Muscle layer of duodenum (tissue), 2 donors: ENCODE results near the gene PNKD.

ENCODE experiments used
- H3K27ac ChIP-seq: one replicate; pipeline ENCODE4 v1.7.0; 2013; ENCODE audit warnings: mild to moderate bottlenecking, low read length
- H3K27me3 ChIP-seq: one replicate; pipeline ENCODE4 v1.7.0; 2013; ENCODE audit warnings: low read depth, mild to moderate bottlenecking, control low read depth, low read length
- H3K36me3 ChIP-seq, 2 donors: one replicate each; pipeline ENCODE4 v1.7.0; 2013; ENCODE audit warnings: low read length in 2 of 2, control low read depth in 1 of 2, mild to moderate bottlenecking in 1 of 2; ENCODE audit not compliant: insufficient read depth in 2 of 2, control insufficient read depth in 1 of 2
- H3K4me1 ChIP-seq, 2 donors: one replicate each; pipeline ENCODE4 v1.7.0; 2013; ENCODE audit warnings: low read length in 2 of 2, mild to moderate bottlenecking in 2 of 2, control low read depth in 1 of 2, moderate library complexity in 1 of 2; ENCODE audit not compliant: insufficient read depth in 2 of 2, control insufficient read depth in 1 of 2
- H3K4me3 ChIP-seq, 2 donors: one replicate each; pipeline ENCODE4 v1.7.0; 2013; ENCODE audit warnings: low read length in 2 of 2, low read depth in 1 of 2, mild to moderate bottlenecking in 1 of 2
- H3K9me3 ChIP-seq, 2 donors: one replicate each; pipeline ENCODE4 v1.7.0; 2013; ENCODE audit warnings: low read length in 2 of 2, control low read depth in 1 of 2, mild to moderate bottlenecking in 1 of 2; ENCODE audit not compliant: control insufficient read depth in 1 of 2
- donor health status: healthy.

Gene PNKD

DNA sequence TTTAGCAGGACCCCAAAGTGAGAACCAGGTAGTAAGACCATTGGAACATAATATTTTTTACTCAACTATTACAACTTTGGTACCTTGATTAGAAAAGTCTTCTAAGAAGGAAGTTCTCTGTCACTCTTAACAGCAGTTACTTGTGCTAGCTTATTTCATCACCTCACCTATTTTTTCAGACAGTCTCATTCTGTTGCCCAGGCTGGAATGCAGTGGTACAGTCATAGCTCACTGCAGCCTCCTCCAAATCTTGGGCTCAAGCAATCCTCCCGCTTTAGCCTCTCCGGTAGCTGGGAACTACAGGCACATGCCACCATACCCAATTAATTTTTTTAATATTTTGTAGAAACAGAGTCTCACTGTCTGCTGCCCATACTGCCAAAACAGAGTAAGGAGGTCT is 35.3 kb upstream of the PNKD start:
- peaks cover 38 to 40% of the 10 kb centered on the region in 2 donors for H3K36me3 ChIP-seq
- H3K27me3 ChIP-seq = no peaks in the 10 kb centered on the region
- peaks cover 4 to 18% of the 10 kb centered on the region in 2 donors for H3K4me1 ChIP-seq
- no peak overlapping the region for H3K4me3 ChIP-seq
- H3K9me3 ChIP-seq = no peaks in the 10 kb centered on the region
- H3K27ac ChIP-seq = no peak overlapping the region

DNA sequence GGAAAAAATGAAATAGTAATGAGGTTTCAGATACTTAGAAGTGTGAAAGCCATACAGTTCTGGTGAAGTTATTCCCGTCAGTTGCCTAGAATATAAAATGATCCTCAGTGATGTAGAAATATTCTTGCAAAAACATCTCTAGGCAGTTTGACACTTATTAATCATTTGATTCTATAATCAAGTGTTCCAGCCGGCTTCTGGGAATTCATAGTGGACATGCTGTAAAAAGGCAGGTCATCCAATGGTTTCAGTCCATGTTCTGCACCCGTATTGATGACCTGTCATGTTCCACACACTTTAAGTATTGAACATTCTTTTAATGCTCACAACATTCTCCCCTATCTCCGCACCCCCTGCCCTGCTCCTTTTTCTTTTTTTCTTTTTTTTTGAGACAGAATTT is 33.5 kb upstream of the PNKD start:
- Histone ChIP-seq H3K4me3 (no peak overlapping the region), H3K36me3 (peaks cover 48 to 51% of the 10 kb centered on the region in 2 donors), H3K4me1 (peaks cover 0 to 5% of the 10 kb centered on the region in 2 donors), H3K27me3 (no peaks in the 10 kb centered on the region), H3K27ac (no peak overlapping the region), H3K9me3 (no peaks in the 10 kb centered on the region)

GRCh38 chr2:218238887-218239286 is 31.4 kb upstream of the PNKD start:
- Histone ChIP-seq H3K36me3 (peaks cover 56 to 61% of the 10 kb centered on the region in 2 donors), H3K27ac (no peak overlapping the region), H3K27me3 (no peaks in the 10 kb centered on the region), H3K9me3 (no peaks in the 10 kb centered on the region), H3K4me1 (peaks cover 0 to 7% of the 10 kb centered on the region in 2 donors), H3K4me3 (no peak overlapping the region)

- Histone ChIP-seq H3K27ac (no peak overlapping the region), H3K4me3 (no peak overlapping the region), H3K36me3 (peaks cover 73 to 80% of the 10 kb centered on the region in 2 donors), H3K9me3 (no peaks in the 10 kb centered on the region), H3K4me1 (peaks cover 0 to 13% of the 10 kb centered on the region in 2 donors), H3K27me3 (no peaks in the 10 kb centered on the region)
These were observed 26.1 kb upstream of the PNKD start for GRCh38 chr2:218244204-218244603.

DNA sequence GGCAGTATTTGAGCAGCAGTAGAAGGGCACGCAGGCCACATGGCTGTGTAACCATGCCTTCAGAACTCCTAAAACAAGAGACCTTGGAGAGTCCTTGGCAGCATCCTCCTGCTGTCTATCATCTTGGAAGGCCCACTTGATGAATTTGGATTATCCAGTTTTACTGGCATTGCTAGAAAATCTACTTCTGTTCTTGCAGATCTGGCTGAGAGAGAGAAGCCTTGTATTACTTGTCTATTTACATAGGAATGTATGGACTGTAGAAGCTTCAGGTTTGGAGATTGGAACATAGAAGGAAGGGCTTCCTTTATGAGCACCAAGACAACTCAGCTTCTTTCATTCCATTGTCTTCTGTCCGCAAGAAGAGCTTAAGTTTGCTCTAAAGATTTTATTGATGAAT is 25.7 kb upstream of the PNKD start:
- H3K4me1 ChIP-seq = peaks cover 0 to 13% of the 10 kb centered on the region in 2 donors
- no peaks in the 10 kb centered on the region for H3K9me3 ChIP-seq
- H3K27me3 ChIP-seq = no peaks in the 10 kb centered on the region
- peaks cover 76 to 80% of the 10 kb centered on the region in 2 donors for H3K36me3 ChIP-seq
- no peak overlapping the region for H3K4me3 ChIP-seq
- no peak overlapping the region for H3K27ac ChIP-seq

DNA sequence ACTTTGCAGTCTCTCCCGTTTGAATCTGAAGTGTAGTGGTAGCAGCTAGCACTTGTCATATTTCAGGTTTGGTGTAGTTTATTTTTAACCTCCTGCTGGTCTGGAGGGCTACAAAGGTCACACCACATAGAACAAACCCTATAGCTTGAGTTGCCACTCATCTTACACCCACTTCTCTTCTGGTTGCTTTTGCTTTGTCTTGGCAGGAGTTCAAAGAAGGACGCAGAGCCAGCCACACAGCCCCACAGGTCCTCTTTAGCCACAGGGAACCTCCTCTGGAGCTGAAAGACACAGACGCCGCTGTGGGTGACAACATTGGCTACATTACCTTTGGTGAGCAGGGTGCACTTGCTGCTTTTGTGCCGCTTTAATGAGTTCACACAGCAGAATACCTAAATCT is 25.1 kb upstream of the PNKD start:
- H3K4me3 ChIP-seq = no peak overlapping the region
- H3K27ac ChIP-seq = no peak overlapping the region
- H3K27me3 ChIP-seq = no peaks in the 10 kb centered on the region
- peaks cover 78 to 80% of the 10 kb centered on the region in 2 donors for H3K36me3 ChIP-seq
- H3K9me3 ChIP-seq = no peaks in the 10 kb centered on the region
- H3K4me1 ChIP-seq = peaks cover 0 to 13% of the 10 kb centered on the region in 2 donors

DNA sequence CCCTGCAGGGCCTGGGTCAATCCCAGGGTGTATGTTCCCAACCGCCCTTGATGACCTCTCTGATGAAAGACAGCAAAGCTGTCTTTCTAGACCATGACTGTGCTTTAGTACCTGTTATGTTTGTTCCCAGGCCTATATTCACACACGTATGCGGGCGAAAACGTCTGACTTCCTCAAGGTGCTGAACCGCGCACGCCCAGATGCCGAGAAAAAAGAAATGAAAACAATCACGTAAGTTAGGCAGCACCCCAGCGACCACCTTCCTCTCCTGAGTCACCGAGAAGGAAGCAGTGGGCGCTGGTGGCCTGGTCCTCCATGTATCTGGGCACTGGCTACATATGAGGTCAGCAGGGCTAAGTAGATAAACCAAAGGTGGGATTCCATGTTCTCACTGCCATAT is 20.6 kb upstream of the PNKD start:
- H3K4me1 ChIP-seq = peaks cover 3 to 4% of the 10 kb centered on the region in 2 donors
- no peaks in the 10 kb centered on the region for H3K27me3 ChIP-seq
- H3K4me3 ChIP-seq = no peak overlapping the region
- no peaks in the 10 kb centered on the region for H3K9me3 ChIP-seq
- H3K27ac ChIP-seq = no peak overlapping the region
- H3K36me3 ChIP-seq = peaks cover 80 to 98% of the 10 kb centered on the region in 2 donors

DNA sequence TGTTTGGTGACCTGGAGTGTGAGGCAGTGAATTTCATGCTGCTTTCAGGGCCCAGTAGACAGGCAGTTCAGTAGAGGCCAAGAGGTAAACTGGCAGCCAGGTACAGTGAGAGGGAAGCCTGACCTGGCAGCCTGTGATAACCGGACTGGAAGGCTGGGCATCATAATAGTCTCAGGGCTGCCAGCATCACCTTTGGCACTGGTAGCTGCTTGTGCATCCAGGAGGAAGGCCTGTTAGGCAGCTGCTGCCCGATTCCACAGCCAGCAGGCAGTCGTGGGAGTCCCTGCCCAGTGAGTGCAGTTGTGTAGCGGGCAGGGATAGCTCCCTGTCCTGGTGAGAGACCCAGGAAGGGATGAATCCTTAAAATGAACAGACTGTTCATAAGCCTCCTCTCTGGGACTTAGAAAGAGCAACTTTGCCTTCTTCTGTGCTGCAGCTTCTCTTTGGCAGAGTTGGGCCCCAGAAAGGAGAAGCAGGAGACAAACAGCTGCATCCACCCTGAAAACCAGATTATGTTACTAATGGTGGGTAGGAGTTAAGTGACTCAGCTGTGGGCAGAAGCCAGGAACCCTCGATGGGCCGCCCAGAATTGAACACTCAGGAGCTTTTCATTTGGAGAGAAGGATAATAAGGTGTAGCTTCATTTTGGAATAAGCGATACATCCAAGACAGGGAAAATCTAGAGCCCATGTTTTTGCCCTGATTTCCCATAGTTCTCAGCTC is 17.6 kb upstream of the PNKD start:
- peaks cover 0 to 3% of the 10 kb centered on the region in 2 donors for H3K4me1 ChIP-seq

DNA sequence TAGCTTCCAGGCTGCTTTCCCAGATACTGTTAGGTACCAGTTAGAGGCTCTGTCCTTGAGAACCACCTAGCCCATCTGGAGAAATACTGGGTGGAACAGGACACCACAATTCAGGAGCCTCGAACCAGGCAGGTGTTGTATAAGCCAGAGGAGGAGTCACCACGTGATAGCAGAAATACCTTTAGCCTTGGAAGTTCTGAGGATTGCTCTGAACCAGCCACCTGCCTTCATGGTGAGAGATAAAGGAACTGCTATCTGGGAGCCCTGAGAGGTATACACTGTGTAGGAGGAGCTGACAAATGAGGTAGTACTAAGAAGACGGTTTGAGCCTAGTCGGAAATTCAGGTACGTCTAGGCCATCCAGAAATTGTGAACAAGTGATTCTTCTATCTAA is 17.1 kb upstream of the PNKD start:
- Histone ChIP-seq H3K4me1 (peaks cover 2 to 3% of the 10 kb centered on the region in 2 donors), H3K36me3 (peaks cover 63 to 80% of the 10 kb centered on the region in 2 donors), H3K27me3 (no peaks in the 10 kb centered on the region), H3K4me3 (no peak overlapping the region), H3K9me3 (no peaks in the 10 kb centered on the region), H3K27ac (no peak overlapping the region)

More for the DNA sequence above, 17.6 kb upstream of the PNKD start:
- Histone ChIP-seq H3K27ac (no peak overlapping the region), H3K9me3 (no peaks in the 10 kb centered on the region), H3K27me3 (no peaks in the 10 kb centered on the region), H3K36me3 (peaks cover 67 to 86% of the 10 kb centered on the region in 2 donors), H3K4me3 (no peak overlapping the region)

DNA sequence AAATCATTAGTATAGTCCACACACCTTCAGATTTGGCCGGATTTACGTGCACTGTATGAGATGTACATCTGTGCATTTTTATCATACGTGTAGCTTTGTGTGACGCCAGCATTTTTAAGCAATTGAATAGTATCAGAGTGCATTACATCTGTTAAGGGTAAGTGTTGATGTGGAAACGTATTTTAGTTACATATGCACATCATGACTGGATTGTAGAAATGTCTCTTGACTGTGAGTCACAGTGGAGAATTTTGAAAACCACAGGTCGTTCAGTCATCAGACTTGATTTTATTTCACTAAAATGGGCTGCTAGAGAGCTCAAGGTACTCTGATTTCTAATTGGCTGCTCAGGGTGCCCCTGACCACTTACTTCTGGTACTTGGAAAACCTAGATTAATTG is 14.9 kb upstream of the PNKD start:
- H3K4me3 ChIP-seq = no peak overlapping the region
- peaks cover 44 to 58% of the 10 kb centered on the region in 2 donors for H3K36me3 ChIP-seq
- no peak overlapping the region for H3K27ac ChIP-seq
- no peaks in the 10 kb centered on the region for H3K9me3 ChIP-seq
- H3K4me1 ChIP-seq = peaks cover 17 to 24% of the 10 kb centered on the region in 2 donors
- no peaks in the 10 kb centered on the region for H3K27me3 ChIP-seq

DNA sequence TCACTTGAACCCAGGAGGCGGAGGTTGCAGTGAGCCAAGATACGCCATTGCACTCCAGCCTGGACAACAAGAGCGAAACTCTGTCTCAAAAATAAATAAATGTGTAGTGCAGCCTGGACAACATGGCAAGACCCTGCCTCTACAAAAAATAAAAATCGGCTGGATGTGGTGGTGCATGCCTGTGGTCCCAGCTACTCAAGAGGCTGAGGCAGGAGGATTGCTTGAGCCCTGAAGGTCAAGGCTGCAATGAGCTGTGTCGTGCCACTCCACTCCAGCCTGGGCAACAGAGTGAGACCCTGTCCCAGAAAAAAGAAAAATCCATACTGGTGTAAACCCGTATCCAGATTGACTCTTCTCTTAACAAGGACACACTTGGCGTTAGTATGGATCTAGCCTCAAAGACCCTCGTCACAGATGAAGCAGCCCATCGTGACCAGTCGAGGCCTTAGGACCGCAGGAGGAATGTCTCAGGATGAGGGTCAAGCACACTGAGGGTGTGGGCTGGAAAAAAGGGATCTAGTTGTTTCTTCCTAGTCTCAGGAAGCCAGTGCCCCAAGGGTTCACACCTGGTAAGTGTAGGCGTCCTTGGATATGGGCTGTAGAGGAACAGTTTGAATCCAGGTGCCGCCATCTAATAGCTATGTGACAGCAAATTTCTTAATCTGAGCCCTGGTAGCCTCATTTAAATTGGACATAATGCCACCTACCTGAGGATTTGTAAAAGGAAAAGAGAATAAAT is 13.5 kb upstream of the PNKD start:
- H3K36me3 ChIP-seq = peaks cover 37 to 45% of the 10 kb centered on the region in 2 donors
- no peak overlapping the region for H3K4me3 ChIP-seq
- H3K27me3 ChIP-seq = no peaks in the 10 kb centered on the region
- H3K4me1 ChIP-seq = peaks cover 29 to 38% of the 10 kb centered on the region in 2 donors
- H3K9me3 ChIP-seq = no peaks in the 10 kb centered on the region
- no peak overlapping the region for H3K27ac ChIP-seq
